SHP77 treated with DMSO at 0.1 percent for 48 hours (cell line): Measurements from ENCODE around the gene LRCH1.
"Not testable (repeated sequence)": the region's sequence is repeated elsewhere in the genome, so short reads cannot be mapped to it uniquely, and the experiment has no call there.

Experiments used
- DNase-seq: peaks from one replicate; lab custom pipeline; 2025; lab: John Stamatoyannopoulos, UW

The LRCH1 gene, protein sequence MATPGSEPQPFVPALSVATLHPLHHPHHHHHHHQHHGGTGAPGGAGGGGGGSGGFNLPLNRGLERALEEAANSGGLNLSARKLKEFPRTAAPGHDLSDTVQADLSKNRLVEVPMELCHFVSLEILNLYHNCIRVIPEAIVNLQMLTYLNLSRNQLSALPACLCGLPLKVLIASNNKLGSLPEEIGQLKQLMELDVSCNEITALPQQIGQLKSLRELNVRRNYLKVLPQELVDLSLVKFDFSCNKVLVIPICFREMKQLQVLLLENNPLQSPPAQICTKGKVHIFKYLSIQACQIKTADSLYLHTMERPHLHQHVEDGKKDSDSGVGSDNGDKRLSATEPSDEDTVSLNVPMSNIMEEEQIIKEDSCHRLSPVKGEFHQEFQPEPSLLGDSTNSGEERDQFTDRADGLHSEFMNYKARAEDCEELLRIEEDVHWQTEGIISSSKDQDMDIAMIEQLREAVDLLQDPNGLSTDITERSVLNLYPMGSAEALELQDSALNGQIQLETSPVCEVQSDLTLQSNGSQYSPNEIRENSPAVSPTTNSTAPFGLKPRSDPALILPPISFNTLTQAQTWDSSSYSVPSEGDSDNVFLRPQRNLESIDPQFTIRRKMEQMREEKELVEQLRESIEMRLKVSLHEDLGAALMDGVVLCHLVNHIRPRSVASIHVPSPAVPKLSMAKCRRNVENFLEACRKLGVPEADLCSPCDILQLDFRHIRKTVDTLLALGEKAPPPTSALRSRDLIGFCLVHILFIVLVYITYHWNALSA

DNA sequence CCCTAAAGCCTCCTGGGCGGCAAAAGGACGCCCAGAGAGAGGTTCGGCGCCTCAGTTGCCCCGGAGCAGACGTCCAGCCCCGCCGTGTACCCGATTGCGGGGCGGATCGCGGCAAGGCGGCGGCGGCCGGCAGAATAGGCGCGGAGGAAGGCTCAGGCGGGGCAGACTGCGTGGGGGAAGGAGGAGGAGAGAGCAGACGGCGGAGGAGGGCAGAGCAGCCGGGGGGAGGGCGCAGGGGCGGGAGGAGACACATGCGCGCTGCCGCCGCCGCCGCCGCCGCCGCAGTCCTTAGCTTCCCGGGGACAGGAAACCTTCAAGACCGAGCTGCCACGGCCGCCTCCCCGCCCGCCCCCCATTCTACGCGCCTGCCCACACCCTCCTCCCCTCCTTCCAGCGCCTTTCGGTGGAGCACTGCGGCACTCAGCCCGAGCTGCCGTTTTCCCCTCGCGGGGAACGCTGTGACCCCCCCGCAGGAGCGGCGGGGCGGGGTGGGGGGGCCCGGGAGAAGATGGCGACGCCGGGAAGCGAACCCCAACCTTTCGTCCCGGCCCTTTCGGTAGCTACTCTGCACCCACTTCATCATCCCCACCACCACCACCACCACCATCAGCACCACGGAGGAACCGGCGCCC is at the start of gene LRCH1:
LRCH1 (plus strand) TSS at position 282 of the 632 bp plus-strand sequence; CDS start at position 509, 227 bp downstream.
- peak; percentile 39 for DNase-seq

GRCh38 chr13:46504036-46504435 is 48.9 kb upstream of the LRCH1 start:
- DNase-seq: no peak

- DNase-seq: no peak
These were observed 45.0 kb upstream of the LRCH1 start for GRCh38 chr13:46507981-46508380.

DNA sequence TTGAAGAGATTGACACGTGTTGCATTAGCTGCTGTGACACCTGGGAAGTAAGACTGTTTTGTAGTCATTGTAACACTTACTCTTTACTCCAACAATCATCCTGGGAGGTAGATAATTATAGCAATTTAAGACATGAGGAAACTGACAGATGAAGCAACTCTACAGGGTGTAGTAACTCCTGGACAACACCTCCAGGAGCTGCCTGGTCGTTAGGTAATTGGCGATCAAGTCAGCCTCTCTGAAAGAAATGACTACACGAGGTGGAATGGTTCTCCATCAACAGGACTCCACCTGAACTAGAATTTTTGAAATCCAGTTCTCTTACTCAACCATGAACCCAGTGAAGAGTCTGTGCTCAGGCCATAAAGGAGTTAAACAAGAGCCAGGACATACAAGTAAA is 43.0 kb upstream of the LRCH1 start:
- DNase-seq: no peak

GRCh38 chr13:46515803-46516202 is 37.2 kb upstream of the LRCH1 start:
- no peak for DNase-seq

DNA sequence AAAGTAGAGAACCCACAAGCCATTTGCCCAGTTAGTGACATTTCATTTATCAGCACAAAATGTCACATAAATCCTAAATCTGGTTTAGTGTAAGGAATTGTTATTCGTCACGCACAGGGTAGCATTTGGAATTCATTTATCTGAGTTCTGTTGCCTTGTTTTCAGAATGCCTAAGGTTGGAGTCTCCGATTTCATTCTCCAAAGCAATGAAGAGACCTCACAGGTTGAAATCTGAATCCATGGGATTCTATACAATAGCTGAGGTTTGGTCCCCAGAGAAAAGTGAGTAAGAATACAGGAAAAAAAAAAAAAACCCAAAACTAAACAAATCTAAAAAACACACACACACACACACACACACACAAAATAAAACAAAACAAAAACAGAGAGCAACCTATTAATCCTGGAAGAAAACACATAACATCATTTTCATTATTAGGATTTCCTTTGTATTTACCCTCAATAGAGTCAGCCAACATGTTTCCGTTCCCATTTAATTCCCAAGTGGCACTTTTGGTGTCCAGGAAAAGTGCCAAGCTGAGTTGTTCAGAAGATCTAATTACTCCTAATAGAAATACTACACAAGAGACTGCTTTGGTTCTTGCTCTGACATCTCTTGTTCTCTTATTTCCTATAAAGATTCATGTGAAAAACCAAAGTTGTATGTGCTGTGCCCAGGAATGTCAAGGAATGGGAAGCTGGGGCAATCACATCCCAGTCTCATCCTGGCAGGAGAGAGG is 36.2 kb upstream of the LRCH1 start:
- no peak for DNase-seq

DNA sequence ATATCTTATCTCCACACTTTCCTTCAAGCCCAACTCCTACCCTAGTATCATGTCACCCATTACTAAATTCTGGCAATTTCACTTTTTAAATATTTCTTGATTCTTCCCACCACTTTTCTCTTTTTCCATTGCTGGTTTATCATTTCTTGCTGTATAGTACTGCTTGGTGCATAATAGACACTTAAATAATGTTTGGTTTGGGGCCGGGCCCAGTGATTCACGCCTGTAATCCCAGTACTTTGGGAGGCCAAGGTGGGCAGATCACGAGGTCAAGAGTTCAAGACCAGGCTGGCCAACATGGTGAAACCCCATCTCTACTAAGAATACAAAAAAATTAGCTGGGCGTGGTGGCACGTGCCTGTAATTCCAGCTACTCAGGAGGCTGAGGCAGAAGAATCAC is 35.2 kb upstream of the LRCH1 start:
- not testable (repeated sequence) for DNase-seq

DNA sequence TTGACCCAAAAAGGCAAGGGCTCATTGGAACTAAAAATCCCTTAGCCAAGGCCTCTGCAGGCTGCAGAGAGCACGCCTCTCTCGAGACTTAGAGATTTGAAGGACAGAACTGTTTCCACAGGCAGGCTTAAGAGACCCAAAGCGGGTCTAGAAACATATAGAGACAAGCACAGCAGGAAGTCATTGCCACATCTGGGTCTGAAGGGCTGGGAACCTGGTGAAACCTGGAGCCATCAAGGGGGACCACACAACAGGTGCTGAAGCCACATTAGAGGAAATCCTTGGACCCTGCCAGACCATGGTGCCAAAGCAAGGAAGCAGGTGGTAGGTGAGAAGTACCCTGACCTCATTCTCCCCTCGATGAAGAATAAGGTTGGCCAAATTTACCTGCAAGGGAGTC is 33.8 kb upstream of the LRCH1 start:
- DNase-seq: no peak

DNA sequence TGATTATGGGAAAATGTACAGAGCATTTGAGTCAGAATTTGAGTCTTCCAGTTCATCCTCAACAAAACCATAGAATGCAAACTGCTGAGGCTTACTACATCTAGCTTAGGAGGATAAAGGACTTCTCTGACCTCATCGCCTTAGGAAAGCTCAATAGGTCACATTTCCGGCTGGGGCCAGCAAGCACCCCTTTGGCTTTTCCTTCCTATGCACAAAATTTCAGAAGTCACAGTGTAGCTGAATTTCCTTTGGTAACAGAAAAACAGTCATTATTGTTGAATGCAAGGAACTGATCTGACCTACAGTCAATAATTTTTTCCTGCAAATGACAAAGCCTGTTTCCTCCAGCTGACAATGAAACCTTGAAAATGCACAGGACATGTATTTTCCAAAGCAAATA is 32.8 kb upstream of the LRCH1 start:
- DNase-seq: no peak

- no peak for DNase-seq
These were observed 31.5 kb upstream of the LRCH1 start for GRCh38 chr13:46521486-46521885.

GRCh38 chr13:46521921-46522747 is 30.8 kb upstream of the LRCH1 start:
- no peak for DNase-seq

DNA sequence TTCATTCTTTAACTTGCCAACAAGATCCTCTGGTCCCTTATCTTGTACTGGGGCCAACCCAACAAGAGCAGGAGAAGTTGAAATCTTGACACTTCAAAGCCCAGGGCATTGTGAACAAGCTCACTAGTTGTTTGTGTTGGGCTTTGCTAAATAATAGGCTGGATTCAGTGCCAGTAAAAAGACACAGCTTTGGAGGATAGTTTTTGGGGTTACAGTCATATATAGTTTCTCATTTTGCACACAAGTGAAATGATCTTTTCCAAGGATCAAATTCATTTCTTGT is 30.3 kb upstream of the LRCH1 start:
- DNase-seq: no peak

DNA sequence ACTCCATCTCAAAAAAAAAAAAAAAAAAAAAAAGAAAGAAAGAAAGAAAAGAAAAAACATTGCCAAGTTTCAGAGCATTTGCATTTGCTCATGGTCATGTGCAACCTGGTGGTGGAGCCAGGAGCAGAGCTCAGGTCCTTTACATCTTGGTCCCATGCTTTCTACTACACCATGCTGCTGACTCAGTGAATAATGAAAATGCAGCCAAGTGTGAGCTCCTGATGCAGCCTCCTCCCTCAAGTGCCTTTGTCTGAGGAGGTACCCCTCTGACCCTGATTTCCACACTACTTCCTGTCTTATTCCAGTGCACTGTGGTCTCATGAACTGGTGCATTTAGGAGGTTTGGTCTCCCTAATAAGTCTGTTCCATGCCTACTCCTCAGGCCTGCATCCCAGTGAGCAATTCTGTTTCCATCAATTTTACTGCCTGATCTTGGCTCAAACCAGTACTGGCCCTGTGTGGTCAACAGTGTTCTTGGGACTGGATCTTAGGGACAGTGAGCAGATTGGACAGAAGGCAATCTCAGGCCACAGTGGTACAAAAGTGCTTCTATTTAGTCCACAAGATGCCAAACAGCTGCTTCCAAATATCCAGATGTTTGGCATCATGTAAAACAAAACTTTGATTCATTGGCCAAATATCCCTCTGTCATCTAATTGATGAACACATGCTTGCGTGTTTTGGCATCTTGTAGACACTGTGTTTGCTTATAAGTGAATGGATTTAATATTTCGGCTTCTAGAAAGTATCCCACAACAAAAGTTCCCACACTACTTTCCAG is 28.8 kb upstream of the LRCH1 start:
- DNase-seq: no peak

- DNase-seq: no peak
These were observed 26.8 kb upstream of the LRCH1 start for GRCh38 chr13:46526100-46526735.

DNA sequence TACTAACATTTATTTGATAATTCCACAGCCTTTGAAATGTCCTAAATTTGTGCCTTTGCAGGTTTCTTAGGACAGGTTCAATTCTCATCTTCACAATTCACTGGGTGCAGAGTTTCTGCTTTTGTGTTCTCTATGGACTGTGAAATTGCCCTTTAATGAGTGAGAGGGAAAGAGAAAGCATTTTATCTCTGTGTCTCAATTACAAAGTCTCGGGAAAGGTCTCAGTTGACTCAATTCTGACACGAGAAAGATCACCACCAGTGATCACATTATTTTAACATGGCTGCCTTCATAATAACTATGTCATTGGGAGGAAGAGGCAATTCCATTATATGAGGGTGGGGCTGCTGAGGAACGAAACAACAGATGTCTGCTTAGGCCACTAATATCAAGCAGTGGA is 26.2 kb upstream of the LRCH1 start:
- DNase-seq: no peak

- no peak for DNase-seq
These were observed 25.7 kb upstream of the LRCH1 start for GRCh38 chr13:46527237-46527636.

- no peak for DNase-seq
These were observed 23.6 kb upstream of the LRCH1 start for GRCh38 chr13:46529216-46529919.

- no peak for DNase-seq
These were observed 22.7 kb upstream of the LRCH1 start for GRCh38 chr13:46530084-46530935.

GRCh38 chr13:46531953-46532352 is 21.0 kb upstream of the LRCH1 start:
- DNase-seq: no peak
